ENCODE data around the gene DLG2.

Gene DLG2

DNA sequence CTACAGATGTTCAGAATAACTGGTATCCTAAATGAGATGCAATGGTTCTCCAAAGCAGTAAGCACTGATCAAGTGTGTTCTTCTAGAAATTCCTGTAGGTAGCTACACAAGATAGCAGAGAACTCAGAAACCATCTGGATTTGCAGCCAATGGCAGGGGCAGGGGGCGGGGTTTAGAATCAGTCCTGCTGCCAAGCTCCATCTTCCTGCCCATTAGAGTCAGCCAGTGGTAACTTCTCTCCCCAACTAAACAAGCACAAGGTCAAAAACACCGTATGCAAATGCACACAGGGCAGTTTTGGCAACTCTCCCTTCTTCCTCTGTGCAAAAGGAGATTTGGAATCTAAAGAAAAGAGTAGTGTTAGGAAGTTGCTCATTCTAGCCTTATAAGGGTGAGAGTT lies 2103.5 kb downstream of the DLG2 start:
- DNase-seq: no peak

DNA sequence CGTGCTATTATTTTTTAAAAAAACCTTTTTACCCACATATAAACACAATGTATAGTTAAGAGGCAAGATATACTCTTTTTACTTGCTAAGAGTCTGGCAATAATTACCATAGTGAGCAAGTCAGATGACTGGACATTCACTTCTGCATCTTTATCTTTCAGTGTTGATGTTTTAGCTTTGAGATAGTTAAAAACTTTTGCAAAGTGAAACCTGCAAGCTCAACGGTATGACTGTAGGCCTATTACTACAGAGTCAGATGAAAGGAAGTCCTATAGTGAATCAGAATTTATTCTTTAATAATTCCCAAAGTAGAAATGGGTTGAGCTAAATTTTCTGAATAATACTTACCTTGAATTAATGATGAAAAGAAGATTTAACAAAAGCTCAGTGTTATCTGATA lies 2104.2 kb downstream of the DLG2 start:
- DNase-seq: no peak

DNA sequence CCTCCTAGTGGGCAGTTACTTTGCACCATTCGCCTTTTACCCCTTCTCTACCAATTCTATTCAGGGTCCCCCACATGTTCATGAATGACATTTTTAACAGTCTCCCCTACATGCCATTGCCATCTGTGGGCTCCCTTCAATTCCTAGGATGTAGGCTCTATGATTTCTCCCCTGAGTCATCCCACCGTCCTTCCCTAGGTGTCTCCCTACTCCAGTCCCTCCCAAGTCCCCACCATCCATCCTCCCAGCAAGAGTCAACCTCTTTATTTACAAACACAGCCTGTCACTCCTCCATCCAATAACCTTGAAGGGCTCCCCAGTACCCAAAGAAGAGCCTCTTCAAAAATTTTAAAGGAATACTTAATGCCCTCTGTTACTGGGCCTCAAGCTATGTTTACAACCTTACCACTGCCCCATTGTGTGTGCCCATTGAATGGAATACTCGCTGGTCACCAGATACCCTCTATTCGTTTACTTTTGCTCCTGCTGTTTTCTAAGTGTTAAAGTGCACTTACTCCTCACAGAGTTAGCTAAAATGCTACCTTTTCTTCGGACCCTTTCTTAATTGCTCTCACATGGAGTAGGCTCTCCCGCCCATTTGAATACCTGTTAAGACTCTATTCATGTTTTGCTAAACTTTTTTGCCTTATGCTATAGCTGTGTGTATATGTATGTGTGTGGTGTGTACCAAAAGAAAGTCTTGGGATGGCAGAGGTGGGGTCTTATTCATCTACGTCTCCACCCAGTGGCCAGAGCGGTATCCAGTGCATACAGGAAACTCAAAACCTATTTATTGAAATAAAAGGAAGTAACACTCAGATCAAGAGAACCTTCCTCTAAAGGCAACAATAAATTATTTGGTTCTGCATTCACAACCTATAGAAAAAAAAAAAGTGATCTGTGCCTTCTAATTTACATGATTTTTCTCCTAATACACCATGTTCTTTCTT lies 2105.2 kb downstream of the DLG2 start:
- DNase-seq: no peak

DNA sequence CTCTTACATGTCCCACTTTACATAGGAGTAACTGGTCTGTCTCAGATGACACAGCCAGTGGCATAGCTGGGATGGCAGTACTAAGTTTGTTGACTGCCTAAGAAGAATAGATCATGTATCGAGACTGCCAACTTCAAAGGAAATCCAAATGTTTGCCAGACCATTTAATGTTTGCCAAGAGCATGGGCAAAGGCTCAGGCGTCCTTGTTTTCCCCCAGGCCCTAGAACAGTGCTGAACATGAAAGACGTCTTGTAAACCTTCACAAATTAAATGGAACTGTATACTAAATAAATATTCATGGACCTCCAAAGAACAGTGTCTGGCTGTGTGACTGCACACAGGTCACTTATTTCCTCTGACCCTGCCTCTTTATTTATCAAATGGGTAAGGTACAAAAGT lies 2106.3 kb downstream of the DLG2 start:
- no peak for DNase-seq

DNA sequence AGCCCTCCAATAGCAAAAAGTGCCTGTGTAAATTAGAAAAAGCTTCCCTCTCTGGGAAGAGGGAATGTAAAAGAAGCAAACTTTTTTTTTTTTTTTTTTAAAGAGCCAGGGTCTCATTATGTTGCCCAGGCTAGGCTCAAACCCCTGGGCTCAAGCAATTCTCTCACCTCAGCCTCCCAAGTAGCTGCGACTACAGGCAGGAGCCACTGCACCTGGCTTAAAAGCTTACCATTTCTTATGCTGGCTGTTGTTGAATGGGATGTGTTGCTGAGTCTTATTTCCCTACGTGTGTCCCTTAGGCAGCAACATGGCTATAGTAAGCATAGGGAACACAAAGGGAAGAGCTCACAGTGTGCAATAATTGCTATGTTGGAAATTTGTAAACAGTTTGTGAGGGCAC lies 2115.5 kb downstream of the DLG2 start:
- DNase-seq: no peak

DNA sequence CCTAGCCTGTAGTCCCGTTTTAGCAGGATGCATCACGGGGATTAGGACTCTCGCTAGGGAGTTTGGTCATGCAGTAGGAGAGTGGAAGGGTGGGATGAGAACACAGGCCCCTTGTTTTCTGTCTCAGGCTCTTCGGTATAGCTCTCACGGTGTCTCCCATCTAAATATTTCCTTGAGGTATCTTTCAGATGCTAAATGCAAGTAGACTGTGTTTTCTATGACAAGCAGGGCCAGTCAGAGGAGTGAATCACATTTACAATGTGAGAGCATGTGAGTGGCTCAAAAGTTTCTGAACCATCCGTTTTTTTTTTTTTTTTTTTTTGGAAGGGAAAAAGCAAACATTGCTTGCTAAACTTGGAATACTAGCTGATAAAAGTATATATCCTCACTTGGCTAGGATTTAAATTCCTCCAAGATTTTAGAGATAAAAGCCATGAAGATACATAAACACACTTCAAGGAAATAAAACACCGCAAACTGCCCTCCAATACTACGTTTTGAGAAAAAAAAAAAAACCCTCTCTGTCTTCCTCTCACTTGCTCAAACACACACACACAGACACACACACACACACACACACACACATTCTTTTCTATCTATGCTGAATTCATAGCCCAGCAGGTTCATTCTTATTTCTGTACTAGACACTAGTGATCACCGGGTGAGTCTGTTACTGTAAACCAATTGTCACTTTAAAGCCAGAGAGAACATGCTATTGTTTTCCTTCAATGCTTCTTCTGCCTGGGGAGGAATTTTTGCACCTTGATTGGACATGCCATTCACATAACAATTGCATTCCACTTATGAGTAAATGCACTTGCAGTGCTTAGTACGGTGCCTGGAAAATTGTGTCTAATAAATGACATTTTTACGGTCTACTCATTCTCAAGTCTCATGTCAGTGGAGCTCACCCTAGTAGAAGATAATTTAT lies 2116.3 kb downstream of the DLG2 start:
- no peak for DNase-seq

DNA sequence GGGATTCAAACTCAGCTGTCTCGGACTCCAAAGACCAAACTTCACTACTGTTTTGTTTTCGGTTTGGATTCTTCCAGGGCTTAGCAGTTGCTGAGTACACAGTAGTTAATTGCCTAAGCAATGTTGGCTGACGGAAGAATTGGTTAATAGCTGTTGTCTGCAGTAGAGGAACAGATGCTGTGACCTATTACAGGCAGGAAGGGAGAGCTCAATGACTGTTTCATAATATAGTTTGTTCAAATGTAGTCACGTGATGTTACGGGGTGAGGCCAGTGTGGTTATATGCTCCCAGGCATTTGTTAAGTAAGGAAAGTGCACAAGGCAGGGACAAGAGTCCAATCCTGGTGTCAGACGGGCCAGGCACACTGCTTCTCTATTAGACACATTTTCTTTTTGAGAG lies 2118.3 kb downstream of the DLG2 start:
- DNase-seq: no peak

DNA sequence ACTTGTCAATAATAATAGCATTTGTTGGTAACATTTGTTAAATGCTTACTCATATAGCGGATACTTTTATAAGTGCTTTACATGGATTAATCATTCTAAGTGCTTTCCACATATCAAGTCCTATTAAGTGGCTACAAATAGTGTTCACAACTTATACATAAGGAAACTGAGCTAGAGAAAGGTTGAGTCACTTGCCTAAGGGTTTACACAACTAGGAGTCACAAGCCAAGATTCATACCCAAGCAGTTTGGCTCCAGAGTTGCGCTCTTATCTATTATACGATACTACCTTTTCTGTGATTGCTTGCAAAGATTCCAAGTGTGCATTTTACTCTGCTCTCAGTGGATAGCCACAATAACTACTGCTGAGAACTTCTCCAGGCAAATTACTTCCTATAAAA lies 2125.1 kb downstream of the DLG2 start:
- no peak for DNase-seq

DNA sequence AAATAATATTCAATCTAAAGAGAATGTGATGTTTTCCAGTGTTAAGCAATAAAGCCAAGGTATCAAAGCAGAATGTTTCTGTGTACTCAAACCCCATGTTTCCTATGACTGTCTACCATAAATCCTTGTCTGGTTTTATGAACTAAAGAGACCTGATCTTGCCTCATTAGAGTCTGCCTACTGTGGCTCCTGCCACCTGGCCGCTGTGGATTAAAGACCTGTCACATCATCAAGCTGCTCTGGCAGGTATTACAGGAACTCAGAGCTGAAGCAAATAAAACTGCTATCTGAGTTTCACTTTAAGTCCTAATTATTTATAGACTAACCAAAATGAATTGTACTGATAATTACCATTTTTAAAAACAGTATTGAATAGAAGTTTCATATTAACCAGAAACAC lies 2133.2 kb downstream of the DLG2 start:
- no peak for DNase-seq

DNA sequence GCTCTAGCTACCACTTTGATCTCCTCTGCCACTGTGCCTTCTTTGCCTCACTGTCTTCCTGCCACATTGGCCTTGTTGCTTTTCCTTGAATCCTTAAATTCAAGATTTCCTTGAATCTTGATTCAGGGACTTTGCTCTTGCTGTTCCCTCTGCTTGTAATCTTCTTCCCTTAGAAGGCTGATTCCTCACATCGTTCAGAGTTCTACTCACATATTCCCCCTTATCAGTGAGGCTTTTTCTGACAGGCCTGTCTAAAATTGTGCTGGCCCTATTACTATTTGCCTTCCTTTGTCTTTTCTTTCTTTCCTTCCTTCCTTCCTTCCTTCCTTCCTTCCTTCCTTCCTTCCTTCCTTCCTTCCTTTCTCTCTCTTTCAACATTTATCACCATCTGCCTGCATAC lies 2134.1 kb downstream of the DLG2 start:
- DNase-seq: no peak

DNA sequence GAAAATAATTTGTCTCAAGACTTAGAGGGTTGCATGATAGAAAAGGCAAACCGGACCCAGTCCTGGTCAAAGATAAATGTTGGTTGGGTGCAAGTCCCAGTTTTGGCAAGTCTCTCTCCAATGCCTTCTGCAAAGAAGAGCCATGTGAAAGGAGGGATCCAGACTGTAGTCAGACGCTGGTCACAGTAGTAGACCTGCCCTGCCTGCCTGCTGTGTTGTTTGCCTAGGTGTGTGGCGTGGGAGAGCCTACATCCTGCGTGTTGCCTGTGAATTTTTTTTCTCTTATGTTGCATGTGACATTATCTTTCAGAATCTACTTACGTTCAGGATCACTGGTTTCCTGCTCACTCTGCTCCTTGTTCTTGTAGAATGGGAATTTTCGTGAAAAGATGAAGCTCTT lies 2143.3 kb downstream of the DLG2 start:
- DNase-seq: no peak

DNA sequence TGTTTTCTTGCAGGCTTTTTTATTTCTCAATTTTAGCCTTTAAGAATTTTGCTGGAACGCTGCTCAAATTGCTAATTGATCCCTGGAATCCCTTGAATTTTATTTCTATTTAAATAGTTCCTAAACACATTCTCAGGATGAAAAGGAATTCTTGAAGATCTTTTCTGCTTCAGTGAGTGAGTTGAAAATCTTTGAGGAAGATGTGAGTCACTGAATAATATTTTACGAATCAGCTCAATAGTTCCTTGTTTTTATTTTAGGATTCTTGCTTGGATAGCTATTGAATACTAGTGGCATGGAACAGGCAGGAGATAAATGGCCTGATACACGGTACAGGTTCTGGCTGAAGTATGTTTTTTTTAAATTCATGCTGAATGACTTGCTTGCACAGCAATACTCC lies 2146.3 kb downstream of the DLG2 start:
- DNase-seq: no peak

DNA sequence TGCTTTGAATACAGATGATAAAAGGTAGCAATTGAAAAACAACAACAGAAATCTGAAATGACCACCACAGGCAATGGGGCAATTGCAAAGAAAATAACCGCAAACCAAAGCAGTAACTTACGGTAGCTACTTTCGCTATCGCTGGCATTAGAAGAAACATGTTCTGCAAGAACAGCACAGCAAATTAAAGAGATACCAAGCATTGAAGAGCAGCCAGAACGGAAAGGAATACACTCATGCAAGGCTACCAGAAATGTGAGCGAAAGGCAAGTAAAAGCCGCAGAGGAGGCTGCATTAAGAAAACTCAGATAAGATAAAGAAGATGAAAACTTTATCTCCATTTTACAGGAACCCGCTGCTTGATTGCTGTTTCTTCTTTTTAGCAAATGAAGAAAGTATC lies 2146.9 kb downstream of the DLG2 start:
- no peak for DNase-seq

DNA sequence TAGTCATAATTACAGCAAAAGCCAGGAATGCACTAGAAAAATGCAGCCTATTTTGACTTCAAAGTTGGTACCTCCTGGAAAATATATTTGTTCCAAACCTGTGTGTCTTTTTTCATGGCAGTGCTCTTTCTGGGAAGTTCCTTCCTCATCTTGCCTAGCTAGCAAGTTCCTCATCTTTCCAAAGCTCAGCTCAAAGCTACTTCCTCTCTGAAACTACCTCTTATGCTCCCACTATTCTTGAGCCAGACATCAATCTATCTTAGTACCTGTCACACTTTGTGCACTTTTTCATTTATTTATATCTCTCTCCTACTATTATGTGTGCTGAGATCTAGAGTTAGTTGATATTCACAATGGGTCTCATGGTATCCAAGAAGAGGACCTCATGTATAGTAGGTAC lies 2149.4 kb downstream of the DLG2 start:
- DNase-seq: no peak

DNA sequence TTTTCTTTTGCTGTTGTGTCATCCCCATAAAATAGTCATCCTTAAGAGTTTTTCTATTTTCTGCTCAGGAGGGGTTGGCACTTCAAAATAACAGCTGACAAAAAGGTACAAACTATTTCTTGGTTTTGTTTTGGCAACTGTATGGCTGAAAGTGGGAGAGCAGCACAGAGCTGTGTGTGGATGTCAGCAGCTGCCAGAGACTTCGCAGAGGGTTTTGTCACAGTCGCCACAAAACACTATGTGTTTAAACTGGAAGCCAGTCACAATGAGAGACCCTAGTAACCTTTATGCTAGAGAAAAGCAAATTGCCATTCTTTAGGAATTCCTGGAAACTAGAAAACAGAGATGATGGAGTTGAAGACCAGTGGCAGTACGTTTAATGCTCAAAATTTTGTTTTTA lies 2151.4 kb downstream of the DLG2 start:
- DNase-seq: no peak

DNA sequence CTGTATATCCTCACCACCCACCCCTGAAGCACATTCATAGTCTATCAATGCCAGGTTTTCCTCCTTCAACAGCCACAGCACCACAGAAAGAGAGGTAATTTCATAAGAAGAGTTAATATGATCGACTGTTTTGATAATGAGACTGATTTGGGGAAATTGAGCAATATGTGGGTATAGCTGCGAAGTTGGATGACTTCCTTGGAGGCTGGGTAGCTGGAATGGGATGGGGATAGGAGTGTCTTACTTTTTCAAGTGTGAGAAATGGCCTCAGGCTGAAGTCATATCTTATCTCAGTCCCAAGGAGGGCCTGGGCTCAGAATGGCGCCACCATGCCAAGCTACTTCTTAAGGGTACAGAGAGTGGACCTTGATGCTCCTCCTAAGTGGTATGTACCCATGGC lies 2153.4 kb downstream of the DLG2 start:
- no peak for DNase-seq

DNA sequence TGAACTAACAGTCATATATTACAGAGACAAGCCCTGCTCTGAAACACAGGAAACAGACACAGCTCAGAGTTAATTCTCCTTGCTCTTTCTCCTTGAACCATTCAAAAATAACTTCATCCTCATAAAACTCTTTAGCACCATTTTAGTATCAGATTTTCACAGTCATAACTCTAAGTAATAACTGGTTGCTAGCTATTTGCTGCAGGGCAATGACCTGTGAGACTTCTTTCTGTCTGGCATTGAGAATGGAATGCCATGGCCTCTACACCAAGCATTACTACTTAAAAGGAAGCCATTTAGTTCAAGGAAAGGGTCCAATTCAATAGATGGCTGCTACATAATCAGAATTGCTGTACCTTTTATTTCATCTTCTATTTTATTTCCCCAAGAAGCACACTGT lies 2154.3 kb downstream of the DLG2 start:
- DNase-seq: no peak

DNA sequence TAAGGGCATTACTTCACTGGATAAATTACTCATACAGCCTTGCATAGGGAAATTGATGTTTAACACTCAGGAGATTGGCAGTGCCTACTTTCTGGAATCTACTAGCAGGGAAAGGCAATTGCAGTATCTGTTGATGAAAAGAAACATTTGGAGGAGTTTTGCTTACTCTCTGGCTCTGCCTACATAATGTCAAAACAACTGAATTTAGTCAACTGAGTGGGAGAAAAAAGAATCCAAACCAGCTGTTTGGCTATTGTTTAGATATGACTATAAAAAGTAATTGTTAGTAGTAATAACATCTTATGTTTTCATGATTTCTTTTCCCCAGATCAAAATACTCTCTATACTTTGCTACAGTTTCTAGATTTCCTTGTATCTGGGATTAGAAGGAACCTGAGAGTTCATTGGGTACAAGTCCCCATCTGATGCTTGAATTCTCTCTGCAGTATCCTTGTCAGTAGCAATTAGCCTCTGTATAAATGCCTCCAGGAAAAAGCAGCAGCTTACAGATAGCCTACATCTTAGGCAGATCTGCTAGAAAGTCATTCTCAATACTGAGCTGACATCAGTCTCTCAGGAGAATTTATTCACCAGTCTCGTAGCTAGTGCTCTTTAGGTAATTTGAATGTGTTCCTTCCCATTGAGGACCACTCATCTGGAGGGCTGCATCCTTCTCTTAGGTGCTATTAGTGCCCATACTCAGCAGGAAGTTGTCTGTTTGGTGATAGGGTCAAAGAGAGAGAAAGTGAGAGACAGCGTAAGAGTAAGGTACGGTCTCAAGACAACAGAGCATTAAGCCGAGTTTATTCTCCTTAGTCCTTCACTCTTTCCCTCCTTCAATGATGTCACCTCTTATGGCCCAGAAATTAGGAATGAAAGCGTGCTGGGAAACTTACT lies 2155.1 kb downstream of the DLG2 start:
- DNase-seq: no peak

DNA sequence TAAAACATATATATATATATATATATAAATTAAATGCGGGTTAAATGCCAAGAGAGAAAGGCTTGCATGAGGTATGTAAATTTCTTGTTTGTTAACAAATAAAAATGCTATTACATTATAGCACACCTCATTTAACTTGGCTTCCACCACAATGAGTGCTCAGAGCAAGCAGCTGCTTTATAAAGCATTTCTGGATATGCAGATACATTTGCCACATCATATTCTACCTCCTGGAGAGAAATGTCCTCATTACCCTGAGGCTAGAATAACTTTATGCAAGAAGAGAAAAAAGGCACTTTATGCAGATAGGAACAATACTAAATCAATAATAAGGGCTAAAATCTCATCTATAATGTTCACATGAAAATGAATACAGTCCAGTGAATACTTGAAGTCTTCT lies 2159.3 kb downstream of the DLG2 start:
- DNase-seq: no peak

DNA sequence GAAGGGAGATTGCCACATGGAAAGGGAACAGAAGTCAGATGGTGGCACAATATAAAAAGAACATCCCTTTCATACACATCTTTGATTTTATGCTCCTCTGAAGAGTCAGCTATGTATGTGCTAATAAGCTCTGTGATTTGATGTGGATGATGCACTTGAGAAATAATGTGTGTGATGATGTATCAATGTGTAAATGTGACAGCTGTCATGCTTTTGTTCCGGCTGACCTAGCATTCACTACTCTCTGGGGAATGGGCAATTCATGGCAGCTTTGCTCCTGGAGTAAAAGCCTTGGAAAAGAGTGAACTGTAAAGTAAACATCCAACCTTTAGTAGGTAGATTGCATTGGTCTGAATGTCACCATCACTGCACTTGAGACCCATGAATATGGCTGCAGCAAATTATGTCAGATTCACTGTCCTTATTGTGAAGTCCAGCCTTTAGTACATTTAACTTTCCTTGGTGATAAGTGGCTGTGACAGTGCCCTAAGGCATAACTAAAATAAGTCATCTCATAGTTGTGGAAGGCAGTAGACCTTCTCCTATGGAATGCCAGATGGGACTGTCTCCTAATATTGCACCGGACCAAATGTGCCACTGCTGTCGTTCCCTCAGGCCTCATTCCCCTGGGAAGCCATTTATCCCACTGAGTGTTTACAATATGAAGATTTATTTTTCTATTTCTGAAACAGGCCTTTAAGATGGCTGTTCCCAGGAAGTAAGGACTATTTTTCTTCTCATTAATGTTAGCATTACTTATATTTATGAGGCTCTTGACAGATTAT lies 2162.8 kb downstream of the DLG2 start:
- DNase-seq: no peak

DNA sequence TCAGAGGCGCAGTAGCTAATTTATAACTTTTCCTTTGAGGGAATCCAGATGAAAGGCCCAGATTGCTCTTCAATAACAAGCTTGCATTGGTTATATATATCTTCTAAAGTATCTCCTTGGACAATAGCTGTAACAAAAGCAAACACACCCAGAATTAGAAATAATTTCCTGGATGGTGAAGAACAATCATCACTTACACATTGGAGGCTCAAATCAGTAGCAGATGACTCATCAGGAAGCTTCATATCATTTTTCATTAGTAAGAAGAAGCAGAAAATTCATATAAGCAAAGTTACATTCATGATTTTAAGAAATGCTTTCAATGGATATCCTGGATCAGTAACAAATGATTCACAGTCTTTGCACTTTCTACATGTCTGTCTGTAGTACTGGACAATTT lies 2167.3 kb downstream of the DLG2 start:
- DNase-seq: no peak

DNA sequence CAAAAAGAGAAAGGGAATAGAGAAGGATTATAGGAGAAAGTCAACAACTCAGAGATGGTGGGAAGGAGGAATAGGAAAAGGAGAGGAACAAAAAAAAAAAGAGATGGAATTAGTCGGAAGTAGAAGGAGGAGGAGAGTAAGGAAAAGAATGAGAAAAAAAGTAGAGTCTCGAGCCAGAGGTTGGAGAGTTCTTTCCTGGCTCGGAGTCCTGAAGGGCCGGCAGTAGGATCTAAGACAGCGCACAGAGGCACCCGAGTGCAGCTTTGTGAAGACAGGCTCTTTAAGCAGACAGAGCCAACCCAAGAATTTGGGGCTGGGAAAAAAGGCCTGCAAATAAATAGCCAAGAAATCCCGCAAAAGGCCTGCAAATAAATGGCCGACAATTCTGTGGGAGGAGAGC lies 2170.6 kb downstream of the DLG2 start:
- no peak for DNase-seq

Data from activated effector memory CD4-positive, alpha-beta T cell treated with Interleukin-2 at 50 U/mL for 16 hours (primary cell).